C4-2B (cell line): ENCODE results near the gene PFN1.

ENCODE experiments used
- H3K27ac ChIP-seq: fragments of 450-650 bp; 2 replicates; pipeline ENCODE4 v1.5.1; 2017
- CTCF ChIP-seq: fragments of 450-650 bp; conservative IDR thresholded peaks from 2 replicates; pipeline ENCODE4 v1.5.1; 2017; ENCODE audit warnings: mild to moderate bottlenecking
- ZFX ChIP-seq: fragments of 450-650 bp; IDR thresholded peaks from 2 replicates; pipeline ENCODE4 v1.6.1; 2017

Gene PFN1

GRCh38 chr17:4982305-4982704, 34.0 kb upstream of the PFN1 start:
- H3K27ac ChIP-seq, result no peak overlapping the region
- TF ChIP-seq ZFX, result no peak
- TF ChIP-seq CTCF, result no peak

GRCh38 chr17:4980644-4981216, 32.4 kb upstream of the PFN1 start:
- TF ChIP-seq ZFX, result no peak
- TF ChIP-seq CTCF, result peak; percentile 83
- no peak overlapping the region for H3K27ac ChIP-seq

- H3K27ac ChIP-seq, result no peak overlapping the region
- TF ChIP-seq ZFX (no peak), CTCF (no peak)
Observed at GRCh38 chr17:4978726-4979125, 30.4 kb upstream of the PFN1 start.

DNA sequence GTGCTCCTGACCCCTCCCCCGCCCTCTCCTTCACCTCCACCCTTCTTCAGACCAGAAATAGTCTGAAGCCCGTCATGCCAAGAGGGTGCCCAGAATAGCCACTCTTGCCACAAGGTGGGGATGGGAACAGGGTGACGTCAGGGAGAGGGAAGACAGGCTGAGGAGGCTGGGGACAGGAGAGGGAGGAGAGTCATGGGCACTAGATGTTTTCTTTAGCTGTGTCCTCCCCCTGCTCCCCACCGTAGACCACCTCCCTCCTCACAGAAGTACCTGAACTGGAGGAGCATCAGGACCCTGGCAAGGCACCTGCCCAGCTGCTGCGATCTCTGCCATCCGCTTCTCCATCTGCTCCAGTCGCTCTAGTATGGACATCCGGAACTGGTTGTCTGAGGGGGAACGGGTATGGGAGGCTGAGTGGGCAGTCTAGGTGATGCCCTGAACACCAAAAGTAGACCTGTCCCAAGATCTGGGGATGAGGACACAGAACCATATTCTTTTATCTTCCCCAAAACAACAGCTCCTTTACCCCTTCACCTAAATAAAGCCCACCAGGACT, 25.9 kb upstream of the PFN1 start:
- H3K27ac ChIP-seq, result no peak overlapping the region
- no peak for TF ChIP-seq CTCF
- TF ChIP-seq ZFX, result no peak

- H3K27ac ChIP-seq, result no peak overlapping the region
- no peak for TF ChIP-seq ZFX
- TF ChIP-seq CTCF, result no peak
Observed at GRCh38 chr17:4973256-4974114, 25.2 kb upstream of the PFN1 start.

GRCh38 chr17:4972752-4973151, 24.4 kb upstream of the PFN1 start:
- TF ChIP-seq CTCF, result no peak
- TF ChIP-seq ZFX, result no peak
- no peak overlapping the region for H3K27ac ChIP-seq

GRCh38 chr17:4972322-4972721, 24.0 kb upstream of the PFN1 start:
- H3K27ac ChIP-seq, result no peak overlapping the region
- TF ChIP-seq ZFX (no peak), CTCF (no peak)
